ENCODE data around the gene PI4K2A.

Gene PI4K2A

DNA sequence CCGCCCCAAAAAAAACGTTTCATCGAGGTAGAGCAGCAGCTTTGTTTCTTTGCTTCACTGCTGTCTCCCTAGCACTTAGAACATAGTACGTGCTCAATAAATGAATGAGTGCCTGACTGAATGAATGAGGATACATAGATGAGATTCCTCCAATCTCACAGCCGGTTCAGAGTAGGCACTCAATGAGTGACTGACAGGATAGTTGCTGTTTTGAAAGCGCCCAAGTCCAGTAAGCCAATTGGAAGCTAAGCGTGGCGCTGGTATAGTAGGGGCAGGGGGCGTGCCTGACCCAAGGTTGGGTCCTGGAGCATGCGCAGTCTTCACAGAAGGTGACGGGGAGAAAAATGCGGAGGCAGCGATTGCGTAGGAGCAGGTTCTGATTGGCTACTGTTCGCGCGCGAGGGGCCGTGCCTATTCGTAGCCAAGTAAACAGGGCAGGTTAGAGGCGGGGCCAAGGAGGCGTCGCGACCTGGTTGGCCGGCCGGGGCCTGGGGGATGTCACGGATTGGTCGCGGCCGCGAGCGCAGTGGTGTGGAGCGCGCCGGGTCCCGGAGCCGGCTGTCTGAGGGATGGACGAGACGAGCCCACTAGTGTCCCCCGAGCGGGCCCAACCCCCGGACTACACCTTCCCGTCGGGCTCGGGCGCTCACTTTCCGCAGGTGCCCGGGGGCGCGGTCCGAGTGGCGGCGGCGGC lies at the start of gene PI4K2A:
Gene PI4K2A, plus strand, starts transcription at position 498 of the 694 bp plus-strand sequence. Its CDS starts 72 bp downstream, at position 570.
- TF ChIP-seq, protein P1, sequence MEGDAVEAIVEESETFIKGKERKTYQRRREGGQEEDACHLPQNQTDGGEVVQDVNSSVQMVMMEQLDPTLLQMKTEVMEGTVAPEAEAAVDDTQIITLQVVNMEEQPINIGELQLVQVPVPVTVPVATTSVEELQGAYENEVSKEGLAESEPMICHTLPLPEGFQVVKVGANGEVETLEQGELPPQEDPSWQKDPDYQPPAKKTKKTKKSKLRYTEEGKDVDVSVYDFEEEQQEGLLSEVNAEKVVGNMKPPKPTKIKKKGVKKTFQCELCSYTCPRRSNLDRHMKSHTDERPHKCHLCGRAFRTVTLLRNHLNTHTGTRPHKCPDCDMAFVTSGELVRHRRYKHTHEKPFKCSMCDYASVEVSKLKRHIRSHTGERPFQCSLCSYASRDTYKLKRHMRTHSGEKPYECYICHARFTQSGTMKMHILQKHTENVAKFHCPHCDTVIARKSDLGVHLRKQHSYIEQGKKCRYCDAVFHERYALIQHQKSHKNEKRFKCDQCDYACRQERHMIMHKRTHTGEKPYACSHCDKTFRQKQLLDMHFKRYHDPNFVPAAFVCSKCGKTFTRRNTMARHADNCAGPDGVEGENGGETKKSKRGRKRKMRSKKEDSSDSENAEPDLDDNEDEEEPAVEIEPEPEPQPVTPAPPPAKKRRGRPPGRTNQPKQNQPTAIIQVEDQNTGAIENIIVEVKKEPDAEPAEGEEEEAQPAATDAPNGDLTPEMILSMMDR (conservative IDR thresholded peaks at IDR 0.05; ENCODE audit: control insufficient read depth, insufficient read depth, low read depth, low read length) = no peak
- peak; percentile 99 for DNase-seq (ENCODE audit: low read depth)
- H3K4me3 ChIP-seq (ENCODE audit: control insufficient read depth, low read depth, low read length) = peak within 1 kb of the TSS; percentile 88

- DNase-seq (ENCODE audit: low read depth) = no peak
- H3K4me3 ChIP-seq (ENCODE audit: control insufficient read depth, low read depth, low read length) = no peak overlapping the region
- TF ChIP-seq, protein P1 (conservative IDR thresholded peaks at IDR 0.05; ENCODE audit: control insufficient read depth, insufficient read depth, low read depth, low read length) = no peak
Observed at GRCh38 chr10:97590748-97591495, 49.5 kb upstream of the PI4K2A start.

DNA sequence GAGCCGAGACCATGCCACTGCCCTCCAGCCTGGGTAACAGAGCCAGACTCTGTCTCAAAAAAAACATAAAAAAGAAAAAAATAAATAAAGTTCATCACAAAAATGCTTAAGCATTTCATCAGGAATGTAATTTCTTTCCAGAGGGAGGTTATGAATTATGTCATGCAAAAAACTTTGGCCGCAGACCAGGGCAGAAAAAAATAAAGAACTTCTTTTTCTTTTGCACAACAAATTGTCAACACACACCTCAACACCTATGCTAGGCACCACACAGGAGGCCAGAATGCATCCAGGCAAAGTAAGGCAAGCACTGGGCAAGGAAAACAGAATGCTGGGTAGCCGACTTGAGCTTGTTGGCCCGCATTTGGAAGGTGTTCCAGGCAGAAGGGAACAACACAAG lies 47.0 kb upstream of the PI4K2A start:
- no peak for DNase-seq (ENCODE audit: low read depth)
- TF ChIP-seq, protein P1 (conservative IDR thresholded peaks at IDR 0.05; ENCODE audit: control insufficient read depth, insufficient read depth, low read depth, low read length) = no peak
- no peak overlapping the region for H3K4me3 ChIP-seq (ENCODE audit: control insufficient read depth, low read depth, low read length)

- TF ChIP-seq, protein P1 (conservative IDR thresholded peaks at IDR 0.05; ENCODE audit: control insufficient read depth, insufficient read depth, low read depth, low read length) = no peak
- DNase-seq (ENCODE audit: low read depth) = peak; percentile 89
- H3K4me3 ChIP-seq (ENCODE audit: control insufficient read depth, low read depth, low read length) = no peak overlapping the region
Observed at GRCh38 chr10:97596101-97597082, 44.1 kb upstream of the PI4K2A start.

DNA sequence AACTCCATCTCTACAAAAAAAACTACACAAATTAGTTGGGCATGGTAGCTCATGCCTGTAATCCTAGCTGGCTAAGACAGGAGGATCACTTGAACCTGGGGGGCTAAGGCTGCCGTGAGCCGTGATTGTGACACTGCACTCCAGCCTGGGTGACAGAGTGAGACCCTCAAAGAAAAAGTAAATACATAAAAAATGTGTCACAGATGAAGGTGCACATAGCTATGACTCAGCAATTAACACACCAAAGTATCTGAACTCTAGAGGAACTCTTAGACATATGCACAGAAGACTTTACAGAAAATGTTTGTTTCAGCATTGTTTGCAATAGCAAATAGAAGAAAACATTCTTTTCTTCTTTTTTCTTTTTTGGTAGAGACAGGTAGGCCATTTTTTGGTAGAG lies 42.7 kb upstream of the PI4K2A start:
- TF ChIP-seq, protein P1 (conservative IDR thresholded peaks at IDR 0.05; ENCODE audit: control insufficient read depth, insufficient read depth, low read depth, low read length) = no peak
- no peak overlapping the region for H3K4me3 ChIP-seq (ENCODE audit: control insufficient read depth, low read depth, low read length)
- DNase-seq (ENCODE audit: low read depth) = no peak

Measured in fibroblast of mammary gland (primary cell).